NT2/D1 (cell line): ENCODE data around the gene PRR30.

Experiments used
- SUZ12 ChIP-seq: IDR thresholded peaks from 2 replicates; pipeline ENCODE4 v1.6.1; 2011; ENCODE audit not compliant: insufficient read length, insufficient read depth; ENCODE audit errors: extremely low read depth
- ZNF274 ChIP-seq: IDR thresholded peaks from 2 replicates; pipeline ENCODE4 v1.6.1; 2011; ENCODE audit warnings: mild to moderate bottlenecking, low read depth, low read length

GRCh38 chr2:27127883-27128667 lies 11.1 kb downstream of the PRR30 start:
- no peak for TF ChIP-seq ZNF274
- TF ChIP-seq SUZ12: no peak
